Measurements from ENCODE around the gene CACNG3.

GRCh38 chr16:24328835-24329452 is 72.8 kb downstream of the CACNG3 start:
- no peak for TF ChIP-seq REST (IDR thresholded peaks at IDR 0.05; ENCODE audit: insufficient read depth in 1 of 2, low read depth in 2 of 2, low read length in 2 of 2)
- TF ChIP-seq POLR2AphosphoS5 (IDR thresholded peaks at IDR 0.05; ENCODE audit: low read depth, low read length) = no peak
- no peak for TF ChIP-seq SIN3A (IDR thresholded peaks at IDR 0.05; ENCODE audit: borderline replicate concordance, insufficient read depth, low read length)
- TF ChIP-seq TAF1 (IDR thresholded peaks at IDR 0.05; ENCODE audit: borderline replicate concordance, insufficient read depth, low read length) = no peak
